ENCODE measurements around the gene ROPN1L. TPM values are rescaled to one million over a fixed set of nuclear protein-coding genes. Genes with fewer than 3 reads are reported as not detected.
A peak's percentile ranks its signal among the peaks of the same experiment; 100 is the strongest.

ROPN1L gene
- total and polyA plus RNA-seq, 10 of the 15 experiments (the other 5 are each of a cell fraction or from before 2014, with no cell fraction given) = 0.07 to 0.38 (median 0.22) TPM; not detected in 6

- no peak for TF ChIP-seq ZBTB40 (IDR thresholded peaks at IDR 0.05; ENCODE audit: borderline replicate concordance)
- no peak for TF ChIP-seq JUNB (IDR thresholded peaks at IDR 0.05)
- TF ChIP-seq JUND (IDR thresholded peaks at IDR 0.05; ENCODE audit: low read depth, low read length) = no peak
- no peak for TF ChIP-seq POLR2AphosphoS5 (IDR thresholded peaks at IDR 0.05; ENCODE audit: low read length)
- no peak for TF ChIP-seq NRF1 (conservative IDR thresholded peaks at IDR 0.05; ENCODE audit: low read depth, low read length)
- TF ChIP-seq IKZF1 (conservative IDR thresholded peaks at IDR 0.05) = peak; percentile 54; the same call in 1 of the 2 replicates
- no peak for TF ChIP-seq SUPT20H (IDR thresholded peaks at IDR 0.05; ENCODE audit: borderline replicate concordance, control insufficient read depth, low read depth, low read length)
- TF ChIP-seq IKZF2 (IDR thresholded peaks at IDR 0.05) = peak; percentile 15 to 40; a peak in 1 of 4 replicates
- TF ChIP-seq SKIL (IDR thresholded peaks at IDR 0.05; ENCODE audit: low read depth, poor library complexity, severe bottlenecking) = no peak
- peak; percentile 73 for TF ChIP-seq CBFB (IDR thresholded peaks at IDR 0.05; ENCODE audit: low read depth)
- peak; percentile 48; the same call in 1 of the 2 replicates for TF ChIP-seq ATF2 (IDR thresholded peaks at IDR 0.05; ENCODE audit: low read length)
- no peak for TF ChIP-seq E2F4 (IDR thresholded peaks at IDR 0.05; ENCODE audit: low read depth, low read length)
- TF ChIP-seq NKRF (conservative IDR thresholded peaks at IDR 0.05) = no peak
- no peak for TF ChIP-seq ATF3 (IDR thresholded peaks at IDR 0.05; ENCODE audit: borderline replicate concordance, extremely low read depth, low read depth, low read length)
- 0 out of 2 replicates have a peak, but pooled peaks have one; percentile 16 for TF ChIP-seq GATAD2B (conservative IDR thresholded peaks at IDR 0.05; ENCODE audit: low read depth)
- TF ChIP-seq ZNF207 (IDR thresholded peaks at IDR 0.05; ENCODE audit: borderline replicate concordance) = no peak
- TF ChIP-seq ATF7 (IDR thresholded peaks at IDR 0.05; ENCODE audit: low read depth) = peak; percentile 38; the same call in 1 of the 2 replicates
Observed at GRCh38 chr5:10493884-10494283, 52.2 kb downstream of the ROPN1L start (continued).

Measured in GM12878 (cell line).